ENCODE measurements around the gene LDLRAD4.

Gene LDLRAD4

GRCh38 chr18:13353084-13353823 lies 134.7 kb downstream of the LDLRAD4 start:
- H3K4me3 ChIP-seq (ENCODE audit: low read depth in 1 of 2, low read length in 2 of 2) = peak overlapping the region in 1 of 2 experiments; percentile 21; a peak in 1 of 4 replicates
- no peaks in the 10 kb centered on the region for H3K27me3 ChIP-seq (ENCODE audit: insufficient read depth, low read length, poor library complexity)
- no peaks in the 10 kb centered on the region for H3K36me3 ChIP-seq (ENCODE audit: insufficient read depth, low read length)
- peaks cover 12% of the 10 kb centered on the region for H3K9me3 ChIP-seq (ENCODE audit: insufficient read depth, low read length, severe bottlenecking)
- peaks cover 49% of the 10 kb centered on the region for H3K79me2 ChIP-seq (ENCODE audit: insufficient read depth, low read length)
- peak overlapping the region; percentile 53 for H3K4me2 ChIP-seq (ENCODE audit: insufficient read depth, low read length)
- H3K4me1 ChIP-seq (ENCODE audit: insufficient read depth, low read length) = peaks cover 33% of the 10 kb centered on the region
- H4K20me1 ChIP-seq (ENCODE audit: insufficient read depth, low read length) = no peaks in the 10 kb centered on the region
- H3K27ac ChIP-seq (ENCODE audit: low read length) = peak overlapping the region; percentile 97
- ATAC-seq (ENCODE audit: insufficient read depth, low read depth) = peak; percentile 99
- H2AFZ ChIP-seq (ENCODE audit: low read depth, low read length) = peak overlapping the region; percentile 78
- no peak for TF ChIP-seq EZH2 (IDR thresholded peaks at IDR 0.05; ENCODE audit: borderline replicate concordance, low read depth, low read length, severe bottlenecking)
- no peak for TF ChIP-seq CTCF (IDR thresholded peaks at IDR 0.05; ENCODE audit: borderline replicate concordance, extremely low read depth, low read length, poor library complexity, severe bottlenecking)
- H3K9ac ChIP-seq (ENCODE audit: low read depth, low read length) = peak overlapping the region; percentile 53
- DNase-seq = peak; percentile 73

GRCh38 chr18:13354402-13354801 lies 135.8 kb downstream of the LDLRAD4 start:
- Histone ChIP-seq H3K27me3 (ENCODE audit: insufficient read depth, low read length, poor library complexity) (no peaks in the 10 kb centered on the region), H3K4me1 (ENCODE audit: insufficient read depth, low read length) (peaks cover 33% of the 10 kb centered on the region), H4K20me1 (ENCODE audit: insufficient read depth, low read length) (no peaks in the 10 kb centered on the region), H3K4me3 (ENCODE audit: low read depth in 1 of 2, low read length in 2 of 2) (no peak overlapping the region), H3K27ac (ENCODE audit: low read length) (peak overlapping the region; percentile 97), H2AFZ (ENCODE audit: low read depth, low read length) (no peak overlapping the region), H3K9me3 (ENCODE audit: insufficient read depth, low read length, severe bottlenecking) (peaks cover under 1% of the 10 kb centered on the region), H3K4me2 (ENCODE audit: insufficient read depth, low read length) (no peak overlapping the region), H3K36me3 (ENCODE audit: insufficient read depth, low read length) (no peaks in the 10 kb centered on the region), H3K9ac (ENCODE audit: low read depth, low read length) (no peak overlapping the region), H3K79me2 (ENCODE audit: insufficient read depth, low read length) (peaks cover 51% of the 10 kb centered on the region)
- no peak for ATAC-seq (ENCODE audit: insufficient read depth, low read depth)
- no peak for TF ChIP-seq CTCF (IDR thresholded peaks at IDR 0.05; ENCODE audit: borderline replicate concordance, extremely low read depth, low read length, poor library complexity, severe bottlenecking)
- no peak for TF ChIP-seq EZH2 (IDR thresholded peaks at IDR 0.05; ENCODE audit: borderline replicate concordance, low read depth, low read length, severe bottlenecking)
- no peak for DNase-seq

GRCh38 chr18:13356032-13356431 lies 137.5 kb downstream of the LDLRAD4 start:
- no peaks in the 10 kb centered on the region for H4K20me1 ChIP-seq (ENCODE audit: insufficient read depth, low read length)
- H3K27ac ChIP-seq (ENCODE audit: low read length) = no peak overlapping the region
- H3K9me3 ChIP-seq (ENCODE audit: insufficient read depth, low read length, severe bottlenecking) = no peaks in the 10 kb centered on the region
- ATAC-seq (ENCODE audit: insufficient read depth, low read depth) = no peak
- no peaks in the 10 kb centered on the region for H3K27me3 ChIP-seq (ENCODE audit: insufficient read depth, low read length, poor library complexity)
- no peak overlapping the region for H2AFZ ChIP-seq (ENCODE audit: low read depth, low read length)
- no peak for DNase-seq
- H3K4me3 ChIP-seq (ENCODE audit: low read depth in 1 of 2, low read length in 2 of 2) = no peak overlapping the region
- no peak for TF ChIP-seq CTCF (IDR thresholded peaks at IDR 0.05; ENCODE audit: borderline replicate concordance, extremely low read depth, low read length, poor library complexity, severe bottlenecking)
- H3K9ac ChIP-seq (ENCODE audit: low read depth, low read length) = no peak overlapping the region
- no peak overlapping the region for H3K4me2 ChIP-seq (ENCODE audit: insufficient read depth, low read length)
- H3K79me2 ChIP-seq (ENCODE audit: insufficient read depth, low read length) = peaks cover 41% of the 10 kb centered on the region
- H3K36me3 ChIP-seq (ENCODE audit: insufficient read depth, low read length) = no peaks in the 10 kb centered on the region
- peaks cover 33% of the 10 kb centered on the region for H3K4me1 ChIP-seq (ENCODE audit: insufficient read depth, low read length)

All from DND-41 (cell line).